HUES6 (cell line): ENCODE measurements around the gene RAB1A.
"Not testable (repeated sequence)": the region's sequence is repeated elsewhere in the genome, so short reads cannot be mapped to it uniquely, and the experiment has no call there.

Experiments used
- H3K27ac ChIP-seq: 2 replicates; pipeline ENCODE4 v1.7.0; 2013; ENCODE audit warnings: low read depth, mild to moderate bottlenecking, low read length, inconsistent platforms
- H3K27me3 ChIP-seq: 2 replicates; pipeline ENCODE4 v1.6.1; 2013; ENCODE audit warnings: low read length; ENCODE audit not compliant: control insufficient read depth, insufficient read depth
- H3K36me3 ChIP-seq: 2 replicates; pipeline ENCODE4 v1.6.1; 2013; ENCODE audit warnings: low read length; ENCODE audit not compliant: control insufficient read depth, insufficient read depth
- H3K4me1 ChIP-seq: 2 replicates; pipeline ENCODE4 v1.6.1; 2013; ENCODE audit warnings: low read length; ENCODE audit not compliant: control insufficient read depth, insufficient read depth
- H3K4me3 ChIP-seq: 2 replicates; pipeline ENCODE4 v1.5.1; 2013; ENCODE audit warnings: low read depth, low read length
- H3K9ac ChIP-seq: one replicate; pipeline ENCODE4 v1.6.1; 2013; ENCODE audit warnings: mild to moderate bottlenecking, low read length
- H3K9me3 ChIP-seq: 2 replicates; pipeline ENCODE4 v1.6.1; 2013; ENCODE audit warnings: low read depth, low read length; ENCODE audit not compliant: control insufficient read depth, insufficient read depth

Gene RAB1A

GRCh38 chr2:65133626-65134025, 3.7 kb upstream of the RAB1A start:
- H3K9me3 ChIP-seq, result no peaks in the 10 kb centered on the region
- H3K27ac ChIP-seq, result no peak overlapping the region
- no peak overlapping the region for H3K9ac ChIP-seq
- H3K4me3 ChIP-seq, result no peak overlapping the region
- H3K27me3 ChIP-seq, result no peaks in the 10 kb centered on the region
- H3K36me3 ChIP-seq, result no peaks in the 10 kb centered on the region
- H3K4me1 ChIP-seq, result peaks cover 7% of the 10 kb centered on the region

GRCh38 chr2:65132930-65133329, 3.0 kb upstream of the RAB1A start:
- H3K4me1 ChIP-seq, result peaks cover 11% of the 10 kb centered on the region
- not testable (repeated sequence) for H3K27ac ChIP-seq, H3K27me3 ChIP-seq, H3K9me3 ChIP-seq, H3K9ac ChIP-seq, H3K36me3 ChIP-seq, H3K4me3 ChIP-seq

GRCh38 chr2:65130664-65131175, 814 bp upstream of the RAB1A start:
- Histone ChIP-seq H3K36me3 (no peaks in the 10 kb centered on the region), H3K4me3 (peak overlapping the region; percentile 69), H3K9ac (peak overlapping the region; percentile 79), H3K27me3 (no peaks in the 10 kb centered on the region), H3K9me3 (no peaks in the 10 kb centered on the region), H3K27ac (peak overlapping the region; percentile 43; the same call in 1 of the 2 replicates), H3K4me1 (peaks cover 27% of the 10 kb centered on the region)

GRCh38 chr2:65129286-65129825, 550 bp downstream of the RAB1A start:
- Histone ChIP-seq H3K4me3 (peak overlapping the region; percentile 99), H3K9me3 (no peaks in the 10 kb centered on the region), H3K4me1 (peaks cover 31% of the 10 kb centered on the region), H3K36me3 (no peaks in the 10 kb centered on the region), H3K27ac (peak overlapping the region; percentile 94; the same call in 1 of the 2 replicates), H3K9ac (peak overlapping the region; percentile 99), H3K27me3 (no peaks in the 10 kb centered on the region)

- H3K4me1 ChIP-seq, result peaks cover 31% of the 10 kb centered on the region
- H3K27me3 ChIP-seq, result no peaks in the 10 kb centered on the region
- H3K4me3 ChIP-seq, result peak overlapping the region; percentile 99
- H3K9me3 ChIP-seq, result no peaks in the 10 kb centered on the region
- H3K9ac ChIP-seq, result peak overlapping the region; percentile 56
- H3K27ac ChIP-seq, result no peak overlapping the region
- no peaks in the 10 kb centered on the region for H3K36me3 ChIP-seq
Observed at GRCh38 chr2:65128297-65129190, 1.4 kb downstream of the RAB1A start.

- H3K4me3 ChIP-seq, H3K9ac ChIP-seq, H3K9me3 ChIP-seq, H3K27ac ChIP-seq, H3K27me3 ChIP-seq, H3K36me3 ChIP-seq: not testable (repeated sequence)
- peaks cover 27% of the 10 kb centered on the region for H3K4me1 ChIP-seq
Observed at GRCh38 chr2:65125457-65125856, 4.4 kb downstream of the RAB1A start.

GRCh38 chr2:65122313-65122712, 7.6 kb downstream of the RAB1A start:
- H3K4me3 ChIP-seq, result no peak overlapping the region
- H3K9me3 ChIP-seq, result no peaks in the 10 kb centered on the region
- no peaks in the 10 kb centered on the region for H3K27me3 ChIP-seq
- no peak overlapping the region for H3K9ac ChIP-seq
- H3K27ac ChIP-seq, result no peak overlapping the region
- H3K36me3 ChIP-seq, result no peaks in the 10 kb centered on the region
- H3K4me1 ChIP-seq, result peaks cover 20% of the 10 kb centered on the region

- H3K4me1 ChIP-seq, result peaks cover 9% of the 10 kb centered on the region; the same call in 1 of the 2 replicates
- no peaks in the 10 kb centered on the region for H3K9me3 ChIP-seq
- H3K27me3 ChIP-seq, result no peaks in the 10 kb centered on the region
- no peak overlapping the region for H3K27ac ChIP-seq
- H3K36me3 ChIP-seq, result no peaks in the 10 kb centered on the region
- H3K9ac ChIP-seq, result no peak overlapping the region
- no peak overlapping the region for H3K4me3 ChIP-seq
Observed at GRCh38 chr2:65120990-65121693, 8.8 kb downstream of the RAB1A start.

- H3K4me3 ChIP-seq, result no peak overlapping the region
- no peaks in the 10 kb centered on the region for H3K9me3 ChIP-seq
- H3K27me3 ChIP-seq, result no peaks in the 10 kb centered on the region
- H3K27ac ChIP-seq, result no peak overlapping the region
- no peak overlapping the region for H3K9ac ChIP-seq
- no peaks in the 10 kb centered on the region for H3K36me3 ChIP-seq
- H3K4me1 ChIP-seq, result no peaks in the 10 kb centered on the region
Observed at GRCh38 chr2:65116645-65117044, 13.3 kb downstream of the RAB1A start.

GRCh38 chr2:65114921-65115320, 15.0 kb downstream of the RAB1A start:
- H3K4me1 ChIP-seq, result no peaks in the 10 kb centered on the region
- H3K4me3 ChIP-seq, result no peak overlapping the region
- no peaks in the 10 kb centered on the region for H3K9me3 ChIP-seq
- H3K36me3 ChIP-seq, result no peaks in the 10 kb centered on the region
- no peaks in the 10 kb centered on the region for H3K27me3 ChIP-seq
- no peak overlapping the region for H3K9ac ChIP-seq
- no peak overlapping the region for H3K27ac ChIP-seq

GRCh38 chr2:65113816-65114215, 16.1 kb downstream of the RAB1A start:
- no peaks in the 10 kb centered on the region for H3K36me3 ChIP-seq
- no peaks in the 10 kb centered on the region for H3K9me3 ChIP-seq
- H3K9ac ChIP-seq, result no peak overlapping the region
- no peak overlapping the region for H3K4me3 ChIP-seq
- no peak overlapping the region for H3K27ac ChIP-seq
- H3K4me1 ChIP-seq, result no peaks in the 10 kb centered on the region
- no peaks in the 10 kb centered on the region for H3K27me3 ChIP-seq
